Pancreas (tissue), 10 donors: Measurements from ENCODE around the gene CEMIP. TPM values are rescaled to one million over a fixed set of nuclear protein-coding genes. Genes with fewer than 3 reads are reported as not detected.

Experiments
- ATAC-seq, 4 donors: fragments of 200-7000 bp; cut with Tn5 transposase; one replicate each; pipeline versions ENCODE4 v1.8.0 to v1.9.1; 2020; ENCODE audit warnings: mild to moderate bottlenecking in 4 of 4, moderate library complexity in 4 of 4
- DNase-seq, 6 donors: peaks; one replicate each; pipeline ENCODE4 v3.0.0-alpha.2; 2020
- FAIRE-seq: peaks from 2 replicates; lab custom pipeline; 2012; peaks lifted over from hg19 to GRCh38; lab: Jason Lieb, UNC
- H3K27ac ChIP-seq, 4 donors: fragments of 200-600 bp; sonication (generic); 1 replicate in 3 of 4; 2 replicates in 1 of 4; pipeline versions ENCODE4 v1.5.0 to v1.8.0; 2020
- H3K27me3 ChIP-seq, 4 donors: fragments of 200-600 bp; one replicate each; pipeline ENCODE4 v1.8.0; 2021
- H3K36me3 ChIP-seq, 3 donors: fragments of 200-600 bp; sonication (generic) in 1 of 3; one replicate each; pipeline versions ENCODE4 v1.5.0 to v1.8.0; 2020 to 2021
- H3K4me1 ChIP-seq, 3 donors: fragments of 200-600 bp; one replicate each; pipeline ENCODE4 v1.8.0; 2021
- H3K4me3 ChIP-seq, 4 donors: fragments of 200-600 bp; sonication (generic) in 2 of 4; one replicate each; pipeline versions ENCODE4 v1.5.0 to v1.8.0; 2020 to 2021
- H3K9me3 ChIP-seq, 4 donors: fragments of 200-600 bp; one replicate each; pipeline ENCODE4 v1.8.0; 2021
- WGBS, 2 donors: extraction: QIAGEN DNeasy Blood & Tissue Kit; methylation state at CpG; one replicate each; pipeline ENCODE4 v1.1.7; 2013; 5-methylcytosine and 5-hydroxymethylcytosine counted together
- intact Hi-C, 3 donors: fragments of 100-400 bp; cut with DNase I; formaldehyde crosslinking; loops; one replicate each; pipeline versions ENCODE4 v1.11.1 to v1.14.2; 2022
- polyA plus RNA-seq, 2 donors: library from polyadenylated mRNA; stranded (reverse); fragments of 200-250 nt; gene quantifications; one replicate each; pipeline ENCODE4 v1.2.3, GENCODE V29; 2013
- total RNA-seq, 6 donors: library from RNA; stranded (reverse); fragmentation: NEBNext Ultra II Directional in 4 of 6; extraction: Animal tissue kit (Norgen Biotek cat#: 25700) in 4 of 6; gene quantifications; one replicate each; pipeline versions ENCODE4 v1.2.1 to v1.2.4, GENCODE V29; 2021 to 2023
- TF ChIP-seq, protein P1 (sequence below), 4 donors: fragments of 200-600 bp; sonication (generic) in 3 of 4; IDR thresholded peaks; one replicate each; pipeline versions ENCODE4 v1.5.0 to v1.8.0; 2021; ENCODE audit warnings: antibody characterized with exemption in 4 of 4
- donor health status: healthy with polysubstance abuse.
- donor health status: DM: no; HTN: no; CAD: no; lungs with moderate emphysema.
- donor health status: DM: no; HTN: no; CAD: no.
- donor health status: control.
- donor health status: control.
- donor health status: Bipolar disorder and iron deficiency.
- donor health status: DM: yes; HTN: yes; CAD: no.
- donor health status: DM: no; HTN: no; CAD: no.
- donor health status: DM: no; HTN: no; CAD: no.
- donor health status: DM: yes; HTN: yes; CAD: no.

Gene CEMIP
- total and polyA plus RNA-seq, 8 donors = 0.07 to 0.41 (median 0.12) TPM; not detected in 1

DNA sequence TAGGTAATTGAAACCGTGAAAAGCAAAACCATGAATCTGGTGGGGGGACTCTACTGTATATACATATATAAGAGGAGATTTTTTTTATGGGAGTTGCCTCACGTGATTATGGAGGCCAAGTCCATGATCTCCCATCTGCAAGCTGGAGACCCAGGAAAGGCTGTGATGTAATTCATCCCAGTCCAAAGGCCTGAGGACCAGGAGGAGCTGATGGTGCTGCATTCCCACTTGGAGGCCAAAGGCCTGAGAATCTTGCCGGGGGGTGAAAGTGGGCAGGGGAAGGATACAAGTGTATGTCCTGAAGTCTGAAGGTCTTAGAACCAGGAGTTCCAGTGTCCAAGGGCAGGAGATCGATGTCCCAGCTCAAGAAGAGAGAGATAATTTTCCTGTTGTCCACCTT lies 37.1 kb upstream of the CEMIP start:
- TF ChIP-seq, protein P1, sequence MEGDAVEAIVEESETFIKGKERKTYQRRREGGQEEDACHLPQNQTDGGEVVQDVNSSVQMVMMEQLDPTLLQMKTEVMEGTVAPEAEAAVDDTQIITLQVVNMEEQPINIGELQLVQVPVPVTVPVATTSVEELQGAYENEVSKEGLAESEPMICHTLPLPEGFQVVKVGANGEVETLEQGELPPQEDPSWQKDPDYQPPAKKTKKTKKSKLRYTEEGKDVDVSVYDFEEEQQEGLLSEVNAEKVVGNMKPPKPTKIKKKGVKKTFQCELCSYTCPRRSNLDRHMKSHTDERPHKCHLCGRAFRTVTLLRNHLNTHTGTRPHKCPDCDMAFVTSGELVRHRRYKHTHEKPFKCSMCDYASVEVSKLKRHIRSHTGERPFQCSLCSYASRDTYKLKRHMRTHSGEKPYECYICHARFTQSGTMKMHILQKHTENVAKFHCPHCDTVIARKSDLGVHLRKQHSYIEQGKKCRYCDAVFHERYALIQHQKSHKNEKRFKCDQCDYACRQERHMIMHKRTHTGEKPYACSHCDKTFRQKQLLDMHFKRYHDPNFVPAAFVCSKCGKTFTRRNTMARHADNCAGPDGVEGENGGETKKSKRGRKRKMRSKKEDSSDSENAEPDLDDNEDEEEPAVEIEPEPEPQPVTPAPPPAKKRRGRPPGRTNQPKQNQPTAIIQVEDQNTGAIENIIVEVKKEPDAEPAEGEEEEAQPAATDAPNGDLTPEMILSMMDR (IDR thresholded peaks at IDR 0.05) = no peak
- no peak for ATAC-seq
- no peak for DNase-seq
- intact Hi-C loops = no loop called here
- no peaks in the 10 kb centered on the region for H3K9me3 ChIP-seq
- 95 to 97% methylated on average over 4 of the region's 4 CpGs for WGBS, 2 donors
- no peaks in the 10 kb centered on the region for H3K36me3 ChIP-seq
- no peaks in the 10 kb centered on the region for H3K27me3 ChIP-seq
- FAIRE-seq = no peak
- no peak overlapping the region for H3K27ac ChIP-seq
- H3K4me1 ChIP-seq = no peaks in the 10 kb centered on the region
- no peak overlapping the region for H3K4me3 ChIP-seq

DNA sequence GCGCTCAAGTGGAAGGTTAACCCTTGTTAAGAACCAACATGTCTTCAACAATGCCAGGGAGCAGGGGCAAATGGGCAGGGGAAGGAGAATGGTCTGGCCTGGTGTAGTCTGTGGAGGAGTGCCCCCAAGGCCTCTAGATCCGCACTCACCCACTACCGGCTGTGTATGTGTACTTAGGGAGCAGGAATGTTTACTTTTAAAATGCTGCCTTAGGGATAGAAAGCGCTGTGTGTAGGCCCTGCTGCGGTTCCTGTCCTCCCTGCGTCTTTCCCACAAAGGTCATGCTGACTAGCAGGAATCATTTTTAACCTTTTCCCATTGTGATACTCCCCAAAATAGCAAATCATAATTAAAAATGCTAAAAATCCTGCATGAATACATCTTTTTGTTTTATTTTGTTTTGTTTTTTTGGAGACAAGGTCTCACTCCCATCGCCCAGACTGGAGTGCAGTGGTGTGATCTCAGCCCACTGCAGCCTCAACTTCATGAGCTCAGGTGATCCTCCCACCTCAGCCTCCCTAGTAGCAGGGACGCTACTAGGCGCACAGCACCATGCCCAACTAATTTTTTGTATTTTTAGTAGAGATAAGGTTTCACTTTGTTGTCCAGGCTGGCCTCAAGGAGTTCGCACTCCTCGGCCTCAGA lies 35.9 kb upstream of the CEMIP start:
- Histone ChIP-seq H3K4me1 (no peaks in the 10 kb centered on the region), H3K36me3 (no peaks in the 10 kb centered on the region), H3K4me3 (no peak overlapping the region), H3K27me3 (no peaks in the 10 kb centered on the region), H3K27ac (no peak overlapping the region), H3K9me3 (no peaks in the 10 kb centered on the region)
- ATAC-seq = peak in 3 of 4 donors; percentile 73 to 88 (median 83)
- TF ChIP-seq, protein P1 (IDR thresholded peaks at IDR 0.05) = no peak
- FAIRE-seq = no peak
- DNase-seq = no peak
- intact Hi-C loops = no loop called here
- whole genome bisulfite sequencing, 2 donors = 72 to 77% methylated on average over 11 of the region's 11 CpGs

DNA sequence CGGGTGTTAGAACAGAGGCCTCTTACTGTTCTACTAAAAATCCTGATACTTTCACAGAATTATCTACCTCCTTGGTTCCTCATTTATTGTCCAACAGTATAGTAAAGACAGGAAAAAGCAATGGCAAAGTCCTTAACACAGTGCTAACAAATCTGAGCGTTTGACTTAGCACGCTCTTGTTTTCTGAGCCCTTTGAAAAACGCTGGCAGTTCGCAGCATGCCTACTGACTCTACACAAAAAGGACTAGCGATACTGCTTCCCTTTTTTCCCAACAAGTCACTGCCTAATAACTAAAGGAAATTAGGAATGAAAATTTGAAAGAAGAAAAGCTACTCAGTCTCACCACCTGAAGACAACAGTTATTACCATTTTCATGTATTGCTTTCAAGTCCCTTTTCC lies 34.8 kb upstream of the CEMIP start:
- H3K36me3 ChIP-seq = no peaks in the 10 kb centered on the region
- FAIRE-seq (no peak), DNase-seq (no peak), ATAC-seq (no peak)
- H3K4me1 ChIP-seq = no peaks in the 10 kb centered on the region
- no peaks in the 10 kb centered on the region for H3K27me3 ChIP-seq
- TF ChIP-seq, protein P1 (IDR thresholded peaks at IDR 0.05) = no peak
- WGBS, 2 donors = 92 to 93% methylated on average over 6 of the region's 6 CpGs
- no peak overlapping the region for H3K4me3 ChIP-seq
- no peak overlapping the region for H3K27ac ChIP-seq
- intact Hi-C loops = no loop called here
- H3K9me3 ChIP-seq = no peaks in the 10 kb centered on the region

DNA sequence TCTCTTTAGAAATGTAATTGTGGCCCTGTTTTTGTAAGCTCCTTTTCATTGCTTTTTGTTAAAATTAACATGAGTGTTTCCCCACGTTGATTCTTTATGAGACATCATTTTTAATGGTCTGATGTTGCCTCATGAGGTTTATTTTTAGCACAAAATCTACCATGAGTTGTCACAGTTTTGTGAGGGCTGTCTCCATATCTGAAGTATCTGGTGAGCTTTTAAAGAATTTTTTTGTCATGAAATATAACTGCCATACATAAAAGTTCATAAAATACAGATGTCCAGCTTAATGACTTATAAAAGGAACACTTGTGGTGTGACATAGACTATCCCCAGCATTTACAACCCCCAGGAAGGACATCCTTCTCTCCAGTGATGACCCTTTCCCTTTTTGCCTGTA lies 34.3 kb upstream of the CEMIP start:
- no peak overlapping the region for H3K27ac ChIP-seq
- no peaks in the 10 kb centered on the region for H3K9me3 ChIP-seq
- FAIRE-seq (no peak), DNase-seq (no peak), ATAC-seq (no peak)
- 51 to 64% methylated on average over 1 of the region's 1 CpG for WGBS, 2 donors
- H3K36me3 ChIP-seq = no peaks in the 10 kb centered on the region
- intact Hi-C loops = no loop called here
- H3K27me3 ChIP-seq = no peaks in the 10 kb centered on the region
- no peak overlapping the region for H3K4me3 ChIP-seq
- no peaks in the 10 kb centered on the region for H3K4me1 ChIP-seq
- TF ChIP-seq, protein P1 (IDR thresholded peaks at IDR 0.05) = no peak

DNA sequence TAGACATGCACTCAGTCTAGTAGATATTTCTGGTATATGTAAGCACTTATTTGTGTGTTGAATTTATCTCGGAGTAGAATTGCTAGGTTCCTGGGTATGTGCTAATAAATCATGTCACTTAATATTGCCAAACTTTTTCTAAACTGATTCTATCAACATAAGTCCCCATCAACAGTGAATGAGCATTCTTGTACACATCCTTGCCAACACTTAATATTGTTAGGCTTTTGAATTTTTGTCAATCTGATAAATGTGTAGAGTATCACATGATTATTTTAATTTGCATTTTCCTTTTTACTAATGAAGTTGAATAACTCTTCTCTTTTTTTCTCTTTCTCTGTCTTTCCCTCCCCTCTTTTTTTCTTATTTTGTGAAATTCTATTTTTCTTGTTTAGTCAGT lies 33.3 kb upstream of the CEMIP start:
- intact Hi-C loops = no loop called here
- no peaks in the 10 kb centered on the region for H3K36me3 ChIP-seq
- H3K4me1 ChIP-seq = no peaks in the 10 kb centered on the region
- H3K27me3 ChIP-seq = no peaks in the 10 kb centered on the region
- H3K27ac ChIP-seq = no peak overlapping the region
- H3K9me3 ChIP-seq = no peaks in the 10 kb centered on the region
- DNase-seq (no peak), ATAC-seq (no peak), FAIRE-seq (no peak)
- 84 to 91% methylated on average over 1 of the region's 1 CpG for WGBS, 2 donors
- TF ChIP-seq, protein P1 (IDR thresholded peaks at IDR 0.05) = no peak
- H3K4me3 ChIP-seq = no peak overlapping the region
